H1 (cell line): Measurements from ENCODE around the gene CNPY3. TPM values are rescaled to one million over a fixed set of nuclear protein-coding genes. Genes with fewer than 3 reads are reported as not detected.

Experiments
- CHD7 ChIP-seq: fragments of 300-600 bp; sonication (generic); IDR thresholded peaks from 2 replicates; pipeline ENCODE4 v1.7.1; 2012; ENCODE audit warnings: low read length, moderate library complexity, mild to moderate bottlenecking, inconsistent platforms; ENCODE audit not compliant: insufficient replicate concordance
- CTCF ChIP-seq, 3 experiments: IDR thresholded peaks; 1 replicate in 2 of 3; 2 replicates in 1 of 3; pipeline versions ENCODE4 v1.5.1 to v1.6.1; 2011; ENCODE audit warnings: low read length in 3 of 3, mild to moderate bottlenecking in 3 of 3, inconsistent platforms in 2 of 3, low read depth in 1 of 3, moderate library complexity in 1 of 3; ENCODE audit not compliant: insufficient read depth in 1 of 3; ENCODE audit errors: control extremely low read depth in 1 of 3
- HDAC6 ChIP-seq: IDR thresholded peaks from one replicate; pipeline ENCODE4 v1.7.1; 2012; ENCODE audit warnings: low read depth, mild to moderate bottlenecking, inconsistent platforms, low read length, moderate library complexity
- JUND ChIP-seq: IDR thresholded peaks from 2 replicates; pipeline ENCODE4 v1.6.1; 2011; ENCODE audit warnings: mild to moderate bottlenecking, improper control_type of control experiment, low read length
- POLR2AphosphoS5 ChIP-seq: IDR thresholded peaks from 2 replicates; pipeline ENCODE4 v1.6.1; 2011; ENCODE audit warnings: low read depth, low read length
- SUZ12 ChIP-seq: fragments of 200-600 bp; sonication (generic); IDR thresholded peaks from 2 replicates; pipeline ENCODE4 v1.6.1; 2012; ENCODE audit warnings: mild to moderate bottlenecking, inconsistent platforms, low read length, moderate library complexity, mixed read lengths
- USF2 ChIP-seq: IDR thresholded peaks from 2 replicates; pipeline ENCODE4 v1.6.1; 2011; ENCODE audit warnings: low read length, improper control_type of control experiment
- polyA plus RNA-seq, 7 experiments: library from polyadenylated mRNA; depleted of rRNA in 3 of 7; stranded (reverse) in 5 of 7; unstranded in 2 of 7; fragments of >200 nt in 5 of 7; fragments of 200-250 nt in 2 of 7; gene quantifications; 1 replicate in 5 of 7; 2 replicates in 1 of 7; 4 replicates in 1 of 7; pipeline versions ENCODE4 v1.2.1 to v1.2.3, GENCODE V29; 2011 to 2013; ENCODE audit warnings: missing spikeins in 2 of 7, mixed read lengths in 2 of 7
- total RNA-seq: library from RNA; stranded (reverse); fragmentation: NEBNext Ultra II Directional; extraction: Animal tissue kit (Norgen Biotek cat#: 25700); gene quantifications from 2 replicates; pipeline ENCODE4 v1.2.1, GENCODE V29; 2021
- TF ChIP-seq, protein P1 (sequence below): IDR thresholded peaks from 2 replicates; pipeline ENCODE4 v1.6.1; 2012; ENCODE audit warnings: inconsistent platforms

The CNPY3 gene
- total and polyA plus RNA-seq, 2 of the 8 experiments (the other 6 are each of a cell fraction or from before 2014, with no cell fraction given), result 49.6 to 64.5 TPM

GRCh38 chr6:42936398-42936797 is 7.1 kb downstream of the CNPY3 start (continued):
- TF ChIP-seq CHD7 (no peak), USF2 (no peak), HDAC6 (no peak), CTCF (IDR thresholded peaks at IDR 0.05; ENCODE audit: control extremely low read depth in 1 of 3, insufficient read depth in 1 of 3, low read depth in 1 of 3, low read length in 3 of 3) (no peak), POLR2AphosphoS5 (no peak), JUND (no peak), SUZ12 (no peak)
- TF ChIP-seq, protein P1, sequence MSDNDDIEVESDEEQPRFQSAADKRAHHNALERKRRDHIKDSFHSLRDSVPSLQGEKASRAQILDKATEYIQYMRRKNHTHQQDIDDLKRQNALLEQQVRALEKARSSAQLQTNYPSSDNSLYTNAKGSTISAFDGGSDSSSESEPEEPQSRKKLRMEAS, result no peak
